Naive thymus-derived CD8-positive, alpha-beta T cell (primary cell): ENCODE measurements around the gene HS6ST2. TPM values are rescaled to one million over a fixed set of nuclear protein-coding genes. Genes with fewer than 3 reads are reported as not detected.

ENCODE experiments used
- ATAC-seq, 2 donors: fragments of 150-1000 bp; cut with Tn5 transposase in 1 of 2; sonication (Bioruptor Pico), chemical (Tn5 transposase) in 1 of 2; 1 replicate in 1 of 2; 2 replicates in 1 of 2; pipeline ENCODE4 v1.10.0; 2021; ENCODE audit warnings: mild to moderate bottlenecking in 2 of 2, moderate library complexity in 2 of 2
- POLR2A ChIA-PET: fragments of 350-600 bp; sonication (Branson Sonifier 250); formaldehyde crosslinking; loops from one replicate; lab custom pipeline; 2021; ENCODE audit warnings: antibody characterized with exemption; lab: Charles Lee
- DNase-seq, 10 donors: peaks; one replicate each; pipeline versions ENCODE4 v3.0.0 to v3.0.0-alpha.2; 2020 to 2022
- H3K27ac Mint-ChIP-seq, 10 donors: one replicate each; pipeline ENCODE4 v1.8.0; 2020 to 2022; ENCODE audit warnings: mild to moderate bottlenecking in 10 of 10, mixed read lengths in 10 of 10, moderate library complexity in 4 of 10, inconsistent platforms in 1 of 10
- H3K27me3 Mint-ChIP-seq, 5 donors: one replicate each; pipeline ENCODE4 v1.8.0; 2021 to 2022; ENCODE audit warnings: mixed read lengths in 5 of 5
- H3K36me3 Mint-ChIP-seq, 3 donors: one replicate each; pipeline ENCODE4 v1.8.0; 2020 to 2022; ENCODE audit warnings: mixed read lengths in 3 of 3, mild to moderate bottlenecking in 2 of 3, inconsistent platforms in 1 of 3
- H3K4me1 Mint-ChIP-seq, 4 donors: one replicate each; pipeline ENCODE4 v1.8.0; 2021 to 2022; ENCODE audit warnings: mixed read lengths in 4 of 4
- H3K4me3 Mint-ChIP-seq, 10 donors: one replicate each; pipeline ENCODE4 v1.8.0; 2020 to 2022; ENCODE audit warnings: mild to moderate bottlenecking in 10 of 10, mixed read lengths in 10 of 10, moderate library complexity in 6 of 10, inconsistent platforms in 1 of 10
- H3K9me3 Mint-ChIP-seq, 9 donors: one replicate each; pipeline ENCODE4 v1.8.0; 2020 to 2022; ENCODE audit warnings: mixed read lengths in 9 of 9, mild to moderate bottlenecking in 3 of 9, inconsistent platforms in 1 of 9, moderate library complexity in 1 of 9
- polyA plus RNA-seq, 3 donors: library from polyadenylated mRNA; unstranded; fragments of 300-500 nt; fragmentation: Illumina TruSeq; gene quantifications; one replicate each; pipeline ENCODE4 v1.2.3, GENCODE V29; 2021
- total RNA-seq, 8 experiments: library from RNA in 2 of 8; stranded (reverse) in 2 of 8; gene quantifications; one replicate each; pipeline ENCODE4 v1.2.3 and lab custom pipeline; 2021 to 2026

The HS6ST2 gene
- total and polyA plus RNA-seq, 5 experiments from 2014 or later: not detected

GRCh38 chrX:132831336-132831973 is 127.0 kb downstream of the HS6ST2 start:
- H3K4me1 Mint-ChIP-seq: no peaks in the 10 kb centered on the region

GRCh38 chrX:132822634-132823012 is 135.8 kb downstream of the HS6ST2 start:
- Mint-ChIP-seq H3K36me3 (no peaks in the 10 kb centered on the region), H3K4me1 (no peaks in the 10 kb centered on the region), H3K4me3 (no peak overlapping the region), H3K27ac (peak overlapping the region in 1 of 10 donors; percentile 48), H3K27me3 (no peaks in the 10 kb centered on the region), H3K9me3 (no peaks in the 10 kb centered on the region)
- POLR2A ChIA-PET: no interaction called here
- DNase-seq: no peak
- no peak for ATAC-seq

More at GRCh38 chrX:132831336-132831973, 127.0 kb downstream of the HS6ST2 start:
- POLR2A ChIA-PET: no interaction called here
- no peak overlapping the region for H3K4me3 Mint-ChIP-seq
- H3K27ac Mint-ChIP-seq: no peak overlapping the region
- DNase-seq (no peak), ATAC-seq (no peak)
- no peaks in the 10 kb centered on the region for H3K9me3 Mint-ChIP-seq
- no peaks in the 10 kb centered on the region for H3K27me3 Mint-ChIP-seq
- H3K36me3 Mint-ChIP-seq: no peaks in the 10 kb centered on the region

- Mint-ChIP-seq H3K4me3 (no peak overlapping the region), H3K4me1 (no peaks in the 10 kb centered on the region), H3K27ac (no peak overlapping the region), H3K36me3 (no peaks in the 10 kb centered on the region), H3K27me3 (no peaks in the 10 kb centered on the region), H3K9me3 (no peaks in the 10 kb centered on the region)
- POLR2A ChIA-PET: no interaction called here
- DNase-seq (no peak), ATAC-seq (no peak)
Measured at GRCh38 chrX:132821974-132822633, 136.3 kb downstream of the HS6ST2 start.

- Mint-ChIP-seq H3K9me3 (no peaks in the 10 kb centered on the region), H3K36me3 (no peaks in the 10 kb centered on the region), H3K4me1 (no peaks in the 10 kb centered on the region), H3K27ac (no peak overlapping the region), H3K4me3 (no peak overlapping the region), H3K27me3 (no peaks in the 10 kb centered on the region)
- DNase-seq (no peak), ATAC-seq (no peak)
- POLR2A ChIA-PET: no interaction called here
Measured at GRCh38 chrX:132820675-132821074, 137.8 kb downstream of the HS6ST2 start.

- DNase-seq: no peak
- H3K4me3 Mint-ChIP-seq: no peak overlapping the region
- H3K27ac Mint-ChIP-seq: no peak overlapping the region
- H3K36me3 Mint-ChIP-seq: no peaks in the 10 kb centered on the region
- POLR2A ChIA-PET: no interaction called here
- H3K9me3 Mint-ChIP-seq: no peaks in the 10 kb centered on the region
- H3K27me3 Mint-ChIP-seq: peaks cover 0 to 1% (median 0%) of the 10 kb centered on the region in 5 donors
- no peak for ATAC-seq
- H3K4me1 Mint-ChIP-seq: peaks cover 0 to under 1% (median 0%) of the 10 kb centered on the region in 4 donors
Measured at GRCh38 chrX:132819711-132820264, 138.6 kb downstream of the HS6ST2 start.

DNA sequence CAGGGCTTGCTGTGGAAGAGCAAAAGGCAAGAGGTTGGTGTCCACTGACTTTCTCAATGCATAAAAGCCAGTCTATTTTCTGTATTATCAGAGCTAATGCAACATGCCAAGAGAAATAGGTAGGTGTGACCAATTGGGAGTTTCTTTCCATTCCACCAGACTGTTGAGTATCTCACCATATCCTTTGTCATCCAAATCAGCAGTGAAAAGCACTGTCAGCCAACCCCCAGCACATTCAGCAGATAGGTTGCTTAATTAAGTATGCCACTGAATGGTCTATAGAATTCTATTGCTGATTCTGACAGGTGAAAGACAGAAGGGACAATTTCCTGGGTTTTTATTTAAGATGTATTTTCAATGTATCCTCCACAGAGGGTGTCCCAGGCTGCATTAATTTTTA is 139.8 kb downstream of the HS6ST2 start:
- DNase-seq: no peak
- no peak overlapping the region for H3K27ac Mint-ChIP-seq
- POLR2A ChIA-PET: no interaction called here
- H3K27me3 Mint-ChIP-seq: peaks cover 0 to 4% (median under 1%) of the 10 kb centered on the region in 5 donors
- ATAC-seq: no peak
- H3K36me3 Mint-ChIP-seq: no peaks in the 10 kb centered on the region
- H3K4me1 Mint-ChIP-seq: peaks cover 0 to 2% (median 0%) of the 10 kb centered on the region in 4 donors
- H3K4me3 Mint-ChIP-seq: no peak overlapping the region
- no peaks in the 10 kb centered on the region for H3K9me3 Mint-ChIP-seq

DNA sequence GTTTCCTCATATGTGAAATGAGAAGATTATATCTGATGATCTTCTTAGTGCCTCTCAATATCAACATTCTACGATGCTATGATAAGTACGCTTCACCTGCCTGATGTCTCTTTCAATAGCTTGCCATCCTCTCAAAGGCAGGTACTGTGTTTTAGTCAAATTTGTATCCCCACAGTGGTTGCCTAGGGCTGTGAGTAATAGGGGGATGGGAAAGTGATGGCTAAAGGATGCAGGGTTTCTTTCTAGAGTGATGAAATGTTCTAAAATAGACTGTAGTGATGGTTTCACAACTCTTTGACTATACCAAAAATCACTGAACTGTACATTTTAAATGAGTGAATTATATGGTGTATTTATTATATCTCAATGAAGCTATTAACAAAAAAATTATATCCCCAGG is 142.8 kb downstream of the HS6ST2 start:
- Mint-ChIP-seq H3K27ac (no peak overlapping the region), H3K9me3 (no peaks in the 10 kb centered on the region), H3K36me3 (no peaks in the 10 kb centered on the region), H3K27me3 (peaks cover 0 to 4% (median 2%) of the 10 kb centered on the region in 5 donors), H3K4me1 (peaks cover 0 to 2% (median 0%) of the 10 kb centered on the region in 4 donors), H3K4me3 (no peak overlapping the region)
- POLR2A ChIA-PET: no interaction called here
- ATAC-seq (no peak), DNase-seq (no peak)

GRCh38 chrX:132810964-132811712 is 147.3 kb downstream of the HS6ST2 start:
- Mint-ChIP-seq H3K4me3 (no peak overlapping the region), H3K36me3 (no peaks in the 10 kb centered on the region), H3K27me3 (peaks cover 0 to 4% (median 2%) of the 10 kb centered on the region in 5 donors), H3K4me1 (peaks cover 0 to 2% (median 0%) of the 10 kb centered on the region in 4 donors), H3K27ac (no peak overlapping the region), H3K9me3 (no peaks in the 10 kb centered on the region)
- DNase-seq (no peak), ATAC-seq (no peak)
- POLR2A ChIA-PET: no interaction called here

- Mint-ChIP-seq H3K27ac (no peak overlapping the region), H3K4me1 (peaks cover 0 to 2% (median 0%) of the 10 kb centered on the region in 4 donors), H3K4me3 (no peak overlapping the region), H3K27me3 (peaks cover 0 to 4% (median 2%) of the 10 kb centered on the region in 5 donors), H3K9me3 (no peaks in the 10 kb centered on the region), H3K36me3 (no peaks in the 10 kb centered on the region)
- ATAC-seq (no peak), DNase-seq (no peak)
- POLR2A ChIA-PET: no interaction called here
Measured at GRCh38 chrX:132810488-132810887, 147.9 kb downstream of the HS6ST2 start.

DNA sequence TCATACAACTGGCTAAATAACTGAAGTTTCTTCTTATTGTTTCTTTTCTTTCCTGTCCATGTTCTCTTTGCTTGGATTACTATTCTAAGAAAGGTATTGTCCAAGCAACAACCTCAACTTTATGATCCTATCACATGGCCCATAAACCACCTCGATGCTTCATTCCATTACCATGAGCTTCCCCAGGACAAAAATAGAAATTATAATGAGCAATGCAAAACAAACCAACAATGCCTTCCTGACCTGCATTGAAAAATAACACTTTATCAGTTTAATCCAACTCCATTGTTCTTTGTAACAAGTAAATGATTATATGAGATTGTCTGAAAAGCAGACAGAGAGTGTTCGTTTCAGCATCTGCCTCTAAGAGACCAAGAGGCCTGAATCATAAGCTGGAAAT is 148.8 kb downstream of the HS6ST2 start:
- peaks cover 0 to 2% (median 0%) of the 10 kb centered on the region in 5 donors for H3K27me3 Mint-ChIP-seq
- ATAC-seq (no peak), DNase-seq (no peak)
- H3K27ac Mint-ChIP-seq: no peak overlapping the region
- H3K36me3 Mint-ChIP-seq: no peaks in the 10 kb centered on the region
- peaks cover 0 to under 1% (median 0%) of the 10 kb centered on the region in 4 donors for H3K4me1 Mint-ChIP-seq
- no peaks in the 10 kb centered on the region for H3K9me3 Mint-ChIP-seq
- POLR2A ChIA-PET: no interaction called here
- H3K4me3 Mint-ChIP-seq: no peak overlapping the region

- no peak for DNase-seq
- H3K27me3 Mint-ChIP-seq: no peaks in the 10 kb centered on the region
- H3K36me3 Mint-ChIP-seq: no peaks in the 10 kb centered on the region
- no peaks in the 10 kb centered on the region for H3K4me1 Mint-ChIP-seq
- no peak overlapping the region for H3K4me3 Mint-ChIP-seq
- no peak overlapping the region for H3K27ac Mint-ChIP-seq
- ATAC-seq: no peak
- POLR2A ChIA-PET: no interaction called here
- H3K9me3 Mint-ChIP-seq: no peaks in the 10 kb centered on the region
Measured at GRCh38 chrX:132807411-132808030, 150.9 kb downstream of the HS6ST2 start.

GRCh38 chrX:132802033-132802432 is 156.4 kb downstream of the HS6ST2 start:
- POLR2A ChIA-PET: no interaction called here
- Mint-ChIP-seq H3K4me1 (no peaks in the 10 kb centered on the region), H3K27me3 (no peaks in the 10 kb centered on the region), H3K36me3 (no peaks in the 10 kb centered on the region), H3K27ac (no peak overlapping the region), H3K9me3 (no peaks in the 10 kb centered on the region), H3K4me3 (no peak overlapping the region)
- ATAC-seq: no peak
- DNase-seq: no peak
